CD4-positive, alpha-beta T cell (primary cell): Measurements from ENCODE around the gene NRXN2. TPM values are rescaled to one million over a fixed set of nuclear protein-coding genes. Genes with fewer than 3 reads are reported as not detected.

Experiments
- ATAC-seq: fragments of 200-7000 bp; cut with Tn5 transposase; one replicate; pipeline ENCODE4 v1.10.0; 2022; ENCODE audit warnings: mild to moderate bottlenecking; ENCODE audit not compliant: poor library complexity
- CTCF ChIA-PET: fragments of 350-600 bp; sonication (Branson Sonifier 250); formaldehyde crosslinking; loops from one replicate; lab custom pipeline; 2021; ENCODE audit warnings: antibody characterized with exemption, inconsistent platforms; lab: Charles Lee
- POLR2A ChIA-PET: fragments of 350-600 bp; sonication (Branson Sonifier 250); formaldehyde crosslinking; loops from one replicate; lab custom pipeline; 2021; ENCODE audit warnings: antibody characterized with exemption, inconsistent platforms; lab: Charles Lee
- DNase-seq, 14 experiments: peaks; one replicate each; pipeline ENCODE4 v3.0.0-alpha.2; 2013 to 2020; ENCODE audit warnings: mixed read lengths in 2 of 14
- H3K27ac ChIP-seq, 2 donors: one replicate each; pipeline versions ENCODE4 v1.5.1 to v1.7.0; 2013; ENCODE audit warnings: low read length in 2 of 2, low read depth in 1 of 2, mild to moderate bottlenecking in 1 of 2
- H3K27me3 ChIP-seq, 2 experiments: 1 replicate in 1 of 2; 2 replicates in 1 of 2; pipeline versions ENCODE4 v1.6.1 to v1.7.0; 2013; ENCODE audit warnings: low read length in 2 of 2, control low read depth in 1 of 2, mild to moderate bottlenecking in 1 of 2, moderate library complexity in 1 of 2; ENCODE audit not compliant: insufficient read depth in 2 of 2, control insufficient read depth in 1 of 2
- H3K36me3 ChIP-seq: one replicate; pipeline ENCODE4 v1.6.1; 2013; ENCODE audit warnings: low read length, control low read depth; ENCODE audit not compliant: insufficient read depth
- H3K4me1 ChIP-seq: one replicate; pipeline ENCODE4 v1.6.1; 2013; ENCODE audit warnings: low read length, control low read depth; ENCODE audit not compliant: insufficient read depth
- H3K4me3 ChIP-seq: one replicate; pipeline ENCODE4 v1.5.1; 2013; ENCODE audit warnings: mild to moderate bottlenecking, low read length, moderate library complexity
- H3K9me3 ChIP-seq, 2 experiments: 1 replicate in 1 of 2; 2 replicates in 1 of 2; pipeline versions ENCODE4 v1.6.1 to v1.7.0; 2013; ENCODE audit warnings: low read length in 2 of 2, mild to moderate bottlenecking in 2 of 2, control low read depth in 1 of 2, moderate library complexity in 1 of 2; ENCODE audit not compliant: control insufficient read depth in 1 of 2, insufficient read depth in 1 of 2
- H3K27ac Mint-ChIP-seq: one replicate; pipeline ENCODE4 v1.8.0; 2020; ENCODE audit warnings: mixed read lengths
- H3K27me3 Mint-ChIP-seq: one replicate; pipeline ENCODE4 v1.8.0; 2021; ENCODE audit warnings: mixed read lengths
- H3K36me3 Mint-ChIP-seq: one replicate; pipeline ENCODE4 v1.8.0; 2021; ENCODE audit warnings: low read depth, mixed read lengths
- H3K4me1 Mint-ChIP-seq: one replicate; pipeline ENCODE4 v1.8.0; 2021; ENCODE audit warnings: low read depth, mixed read lengths
- H3K4me3 Mint-ChIP-seq: one replicate; pipeline ENCODE4 v1.8.0; 2020; ENCODE audit warnings: mild to moderate bottlenecking, mixed read lengths
- H3K9me3 Mint-ChIP-seq: one replicate; pipeline ENCODE4 v1.8.0; 2020; ENCODE audit warnings: mixed read lengths
- CTCF ChIP-seq: fragments of 200-600 bp; IDR thresholded peaks from one replicate; pipeline ENCODE4 v1.8.0; 2022; ENCODE audit warnings: antibody characterized with exemption, mild to moderate bottlenecking
- intact Hi-C, 2 experiments: fragments of 100-400 bp; cut with DNase I in 1 of 2; cut with micrococcal nuclease in 1 of 2; formaldehyde crosslinking; loops; one replicate each; pipeline versions ENCODE4 v1.15.1 to v1.9.0; 2023 to 2025; cut with DNase I, micrococcal nuclease
- total RNA-seq, 174 experiments: library from RNA in 2 of 174; stranded (reverse) in 2 of 174; gene quantifications; one replicate each; pipeline ENCODE4 v1.2.3 and lab custom pipeline; 2021 to 2026

The NRXN2 gene
- total RNA-seq, 2 experiments from 2014 or later: 0.05 to 0.31 TPM

- H3K4me3 ChIP-seq: no peak overlapping the region
- no peaks in the 10 kb centered on the region for H3K9me3 Mint-ChIP-seq
- peaks cover 24% of the 10 kb centered on the region for H3K4me1 Mint-ChIP-seq
- no peaks in the 10 kb centered on the region for H3K9me3 ChIP-seq
- POLR2A ChIA-PET: no interaction called here
- H3K27me3 Mint-ChIP-seq: no peaks in the 10 kb centered on the region
- no peaks in the 10 kb centered on the region for H3K27me3 ChIP-seq
- ATAC-seq (no peak), DNase-seq (no peak)
- CTCF ChIA-PET: no interaction called here
- H3K4me3 Mint-ChIP-seq: no peak overlapping the region
- H3K36me3 ChIP-seq: no peaks in the 10 kb centered on the region
- no peak for TF ChIP-seq CTCF
- no peak overlapping the region for H3K27ac Mint-ChIP-seq
- peaks cover 14% of the 10 kb centered on the region for H3K4me1 ChIP-seq
- H3K27ac ChIP-seq: no peak overlapping the region
- H3K36me3 Mint-ChIP-seq: no peaks in the 10 kb centered on the region
- intact Hi-C loops: no loop called here
Measured at GRCh38 chr11:64613648-64614047, 109.3 kb downstream of the NRXN2 start.

- no peaks in the 10 kb centered on the region for H3K9me3 Mint-ChIP-seq
- Histone ChIP-seq H3K27ac (no peak overlapping the region), H3K9me3 (no peaks in the 10 kb centered on the region), H3K27me3 (no peaks in the 10 kb centered on the region), H3K4me1 (peaks cover 14% of the 10 kb centered on the region), H3K4me3 (no peak overlapping the region), H3K36me3 (no peaks in the 10 kb centered on the region)
- no peaks in the 10 kb centered on the region for H3K36me3 Mint-ChIP-seq
- H3K27ac Mint-ChIP-seq: no peak overlapping the region
- H3K27me3 Mint-ChIP-seq: no peaks in the 10 kb centered on the region
- intact Hi-C loops: no loop called here
- ATAC-seq (no peak), DNase-seq (peak in 1 of 14 experiments; percentile 18)
- POLR2A ChIA-PET: no interaction called here
- peaks cover 24% of the 10 kb centered on the region for H3K4me1 Mint-ChIP-seq
- TF ChIP-seq CTCF: no peak
- CTCF ChIA-PET: no interaction called here
- H3K4me3 Mint-ChIP-seq: no peak overlapping the region
Measured at GRCh38 chr11:64611869-64612646, 110.9 kb downstream of the NRXN2 start.

GRCh38 chr11:64611176-64611575 is 111.8 kb downstream of the NRXN2 start:
- TF ChIP-seq CTCF: no peak
- Mint-ChIP-seq H3K4me3 (no peak overlapping the region), H3K27me3 (no peaks in the 10 kb centered on the region), H3K9me3 (no peaks in the 10 kb centered on the region), H3K36me3 (no peaks in the 10 kb centered on the region), H3K4me1 (peaks cover 24% of the 10 kb centered on the region), H3K27ac (no peak overlapping the region)
- intact Hi-C loops: no loop called here
- Histone ChIP-seq H3K4me1 (peaks cover 14% of the 10 kb centered on the region), H3K27me3 (no peaks in the 10 kb centered on the region), H3K27ac (no peak overlapping the region), H3K36me3 (no peaks in the 10 kb centered on the region), H3K9me3 (no peaks in the 10 kb centered on the region), H3K4me3 (no peak overlapping the region)
- no peak for DNase-seq
- CTCF ChIA-PET: no interaction called here
- POLR2A ChIA-PET: no interaction called here
- no peak for ATAC-seq
